ENCODE data around the gene ALCAM. TPM values are rescaled to one million over a fixed set of nuclear protein-coding genes. Genes with fewer than 3 reads are reported as not detected.

The ALCAM gene
- total RNA-seq, 1 donor from 2014 or later = 15.2 TPM

- TF ChIP-seq POLR2A (IDR thresholded peaks at IDR 0.05) (no peak), CTCF (IDR thresholded peaks at IDR 0.05) (no peak), POLR2AphosphoS5 (IDR thresholded peaks at IDR 0.05; ENCODE audit: insufficient read depth in 1 of 2, low read depth in 1 of 2) (no peak)
- H3K4me1 ChIP-seq = no peaks in the 10 kb centered on the region
- DNase-seq (ENCODE audit: extremely low spot score in 2 of 2) = no peak
- intact Hi-C loops (cut with DNase I) = no loop called here
- H3K27ac ChIP-seq = no peak overlapping the region
- H3K4me3 ChIP-seq = no peak overlapping the region
- no peaks in the 10 kb centered on the region for H3K27me3 ChIP-seq
- no peaks in the 10 kb centered on the region for H3K36me3 ChIP-seq
- H3K9me3 ChIP-seq = no peaks in the 10 kb centered on the region
These were observed 9.2 kb downstream of the ALCAM start for GRCh38 chr3:105375750-105376511.

DNA sequence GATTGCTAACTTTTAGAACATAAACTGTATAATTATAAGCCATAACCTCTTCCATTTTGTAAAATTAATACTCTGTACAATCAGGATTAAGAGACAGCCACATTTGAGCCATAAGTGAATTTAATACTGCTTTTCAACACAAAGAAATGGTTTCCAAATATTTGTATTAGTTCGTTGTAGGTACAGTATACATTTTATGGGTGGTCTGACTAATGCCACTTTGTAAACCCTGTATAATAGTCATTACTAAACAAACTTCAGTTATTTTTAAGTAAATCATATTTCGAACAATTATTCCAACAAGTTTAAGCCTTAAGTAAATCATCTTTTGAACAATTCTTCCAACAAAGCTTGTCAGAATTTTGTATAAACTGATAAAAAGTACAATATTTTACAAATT, 11.0 kb downstream of the ALCAM start:
- intact Hi-C loops (cut with DNase I) = no loop called here
- no peak overlapping the region for H3K27ac ChIP-seq
- TF ChIP-seq POLR2A (IDR thresholded peaks at IDR 0.05) (no peak), POLR2AphosphoS5 (IDR thresholded peaks at IDR 0.05; ENCODE audit: insufficient read depth in 1 of 2, low read depth in 1 of 2) (no peak), CTCF (IDR thresholded peaks at IDR 0.05) (no peak)
- no peak overlapping the region for H3K4me3 ChIP-seq
- H3K27me3 ChIP-seq = no peaks in the 10 kb centered on the region
- H3K36me3 ChIP-seq = no peaks in the 10 kb centered on the region
- DNase-seq (ENCODE audit: extremely low spot score in 2 of 2) = no peak
- H3K4me1 ChIP-seq = no peaks in the 10 kb centered on the region
- H3K9me3 ChIP-seq = no peaks in the 10 kb centered on the region

GRCh38 chr3:105385179-105385578, 18.5 kb downstream of the ALCAM start:
- intact Hi-C loops (cut with DNase I) = no loop called here
- no peak overlapping the region for H3K27ac ChIP-seq

GRCh38 chr3:105385819-105386508, 19.3 kb downstream of the ALCAM start:
- DNase-seq (ENCODE audit: extremely low spot score in 2 of 2) = no peak

More at GRCh38 chr3:105385179-105385578, 18.5 kb downstream of the ALCAM start:
- H3K9me3 ChIP-seq = no peaks in the 10 kb centered on the region
- no peaks in the 10 kb centered on the region for H3K27me3 ChIP-seq
- DNase-seq (ENCODE audit: extremely low spot score in 2 of 2) = no peak
- no peaks in the 10 kb centered on the region for H3K4me1 ChIP-seq
- TF ChIP-seq POLR2AphosphoS5 (IDR thresholded peaks at IDR 0.05; ENCODE audit: insufficient read depth in 1 of 2, low read depth in 1 of 2) (no peak), POLR2A (IDR thresholded peaks at IDR 0.05) (no peak), CTCF (IDR thresholded peaks at IDR 0.05) (no peak)
- no peak overlapping the region for H3K4me3 ChIP-seq
- no peaks in the 10 kb centered on the region for H3K36me3 ChIP-seq

More at GRCh38 chr3:105385819-105386508, 19.3 kb downstream of the ALCAM start:
- H3K27ac ChIP-seq = no peak overlapping the region
- H3K4me1 ChIP-seq = no peaks in the 10 kb centered on the region
- H3K4me3 ChIP-seq = no peak overlapping the region
- TF ChIP-seq POLR2AphosphoS5 (IDR thresholded peaks at IDR 0.05; ENCODE audit: insufficient read depth in 1 of 2, low read depth in 1 of 2) = no peak
- TF ChIP-seq CTCF (IDR thresholded peaks at IDR 0.05) = no peak
- TF ChIP-seq POLR2A (IDR thresholded peaks at IDR 0.05) = no peak
- intact Hi-C loops (cut with DNase I) = no loop called here
- H3K9me3 ChIP-seq = no peaks in the 10 kb centered on the region
- no peaks in the 10 kb centered on the region for H3K36me3 ChIP-seq
- no peaks in the 10 kb centered on the region for H3K27me3 ChIP-seq
